ENCODE results near the gene KAT5.
A peak's percentile ranks its signal among the peaks of the same experiment; 100 is the strongest.

DNA sequence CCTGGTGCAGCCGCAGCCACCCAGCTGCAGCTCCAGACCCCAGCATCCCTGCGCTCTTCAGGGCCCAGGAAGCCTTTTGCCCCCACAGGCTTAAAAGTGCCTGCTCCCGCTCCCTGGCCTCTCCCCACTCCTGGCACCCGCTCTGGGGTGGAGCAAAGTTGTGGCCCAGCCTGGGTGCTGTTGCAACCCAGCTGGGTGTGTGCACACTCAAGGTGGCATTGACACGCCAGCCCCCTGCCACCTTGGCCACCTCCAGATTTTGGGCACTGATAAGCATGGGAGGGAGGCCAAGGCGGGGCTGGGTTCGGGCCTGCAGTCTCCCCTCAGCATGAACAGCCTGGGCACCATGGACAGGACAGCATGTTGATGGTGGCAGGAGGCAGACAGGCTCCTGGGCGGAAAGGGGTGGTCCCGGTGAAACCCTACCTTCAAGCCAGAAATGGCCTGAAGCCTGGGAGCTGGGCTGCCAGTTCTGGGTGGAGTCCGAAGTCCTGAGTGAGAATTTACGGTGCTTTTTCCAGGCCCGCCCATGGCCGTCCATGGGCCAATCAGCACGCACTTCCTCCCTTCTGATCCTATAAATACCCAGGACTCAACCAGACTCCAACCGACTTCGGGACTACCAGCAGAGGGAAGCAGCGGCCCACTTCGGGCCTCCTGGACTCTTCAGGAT, 32.1 kb downstream of the KAT5 start:
- peak; percentile 81 for TF ChIP-seq CTCF (conservative IDR thresholded peaks at IDR 0.05)
- TF ChIP-seq EZH2 (IDR thresholded peaks at IDR 0.05; ENCODE audit: low read depth), result no peak
